Breast epithelium (tissue), 4 donors: Measurements from ENCODE around the gene ZNF610. TPM values are rescaled to one million over a fixed set of nuclear protein-coding genes. Genes with fewer than 3 reads are reported as not detected.
"Not testable (repeated sequence)": the region's sequence is repeated elsewhere in the genome, so short reads cannot be mapped to it uniquely, and the experiment has no call there.

Experiments used
- DNase-seq, 2 donors: peaks; one replicate each; pipeline ENCODE4 v3.0.0-alpha.2; 2019; ENCODE audit warnings: low spot score in 2 of 2
- H3K27ac ChIP-seq, 2 donors: fragments of 200-600 bp; sonication (generic) in 1 of 2; one replicate each; pipeline ENCODE4 v1.5.1; 2016 to 2019; ENCODE audit warnings: mild to moderate bottlenecking in 1 of 2
- H3K27me3 ChIP-seq, 2 donors: fragments of 200-600 bp; sonication (generic) in 1 of 2; one replicate each; pipeline versions ENCODE4 v1.5.1 to v1.6.0; 2017 to 2019; ENCODE audit warnings: control low read depth in 1 of 2, mild to moderate bottlenecking in 1 of 2
- H3K36me3 ChIP-seq: fragments of 200-600 bp; one replicate; pipeline ENCODE4 v1.5.1; 2019
- H3K4me1 ChIP-seq, 2 donors: fragments of 200-600 bp; sonication (generic); one replicate each; pipeline ENCODE4 v1.5.1; 2016 to 2019; ENCODE audit warnings: control low read depth in 1 of 2
- H3K4me3 ChIP-seq, 3 donors: fragments of 200-600 bp; sonication (generic); 1 replicate in 2 of 3; 2 replicates in 1 of 3; pipeline ENCODE4 v1.5.1; 2016 to 2019; ENCODE audit warnings: mild to moderate bottlenecking in 3 of 3, moderate library complexity in 2 of 3
- H3K9me3 ChIP-seq, 2 donors: fragments of 200-600 bp; sonication (generic) in 1 of 2; one replicate each; pipeline ENCODE4 v1.5.1; 2016 to 2019; ENCODE audit warnings: control low read depth in 1 of 2
- CTCF ChIP-seq, 3 donors: fragments of 450-650 bp; IDR thresholded peaks; one replicate each; pipeline ENCODE4 v1.5.1; 2016 to 2017; ENCODE audit warnings: antibody characterized with exemption in 3 of 3, mild to moderate bottlenecking in 3 of 3, moderate library complexity in 3 of 3
- POLR2A ChIP-seq: fragments of 450-650 bp; IDR thresholded peaks from one replicate; pipeline ENCODE4 v1.6.1; 2016; ENCODE audit warnings: antibody characterized with exemption, mild to moderate bottlenecking, moderate library complexity
- POLR2AphosphoS5 ChIP-seq, 3 donors: sonication (generic); formaldehyde crosslinking; IDR thresholded peaks; one replicate each; pipeline ENCODE4 v1.6.1; 2017; ENCODE audit warnings: antibody characterized with exemption in 3 of 3
- intact Hi-C: fragments of 100-400 bp; cut with DNase I; formaldehyde crosslinking; loops from one replicate; pipeline ENCODE4 v1.15.1; 2023; ENCODE audit warnings: low total_unique reads
- total RNA-seq, 3 donors: library from RNA; depleted of rRNA; stranded (reverse); fragments of >200 nt; gene quantifications; one replicate each; pipeline ENCODE4 v1.1.0, GENCODE V29; 2016

ZNF610 gene
- 1 to 10 TPM; 1.1 to 7.0 (median 2.6) TPM for total RNA-seq

DNA sequence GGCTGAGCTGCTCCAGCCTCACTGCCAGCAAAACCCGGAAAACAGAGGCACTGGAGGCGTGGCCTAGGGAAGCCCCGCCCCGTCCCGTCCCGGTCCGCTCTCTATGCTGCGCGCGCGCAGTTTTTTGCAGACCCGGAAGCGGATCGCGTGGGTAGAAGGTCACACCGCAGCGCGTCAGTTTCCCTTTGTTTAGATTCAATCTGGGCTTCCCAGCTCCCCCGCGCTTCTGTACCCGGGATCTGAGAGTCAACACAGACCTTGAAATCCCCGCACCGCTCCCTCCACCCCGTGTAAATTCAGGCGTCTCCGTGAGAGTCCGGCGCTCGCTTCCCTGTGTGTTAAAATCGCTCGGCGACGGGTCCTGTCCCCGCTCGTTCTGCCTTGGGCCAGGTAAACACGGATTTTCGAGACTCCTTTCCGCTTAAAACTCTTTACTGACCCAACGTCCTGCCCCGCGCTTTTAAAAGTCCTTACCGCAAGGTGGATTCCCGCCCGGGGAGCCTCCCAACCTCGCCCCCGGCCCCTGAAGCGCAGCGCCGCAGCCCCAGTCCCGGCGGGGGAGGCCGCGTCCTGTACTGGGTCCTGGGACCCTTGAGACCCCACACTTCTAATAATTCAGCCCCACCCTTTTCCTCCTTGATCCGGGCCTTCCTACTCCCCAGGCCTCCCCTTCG lies at the start of gene ZNF610:
TSS of gene ZNF610 (plus strand) at position 127 of the 674 bp plus-strand sequence. CDS start 12,930 bp downstream, outside the sequence.
- Histone ChIP-seq H3K27ac (peak within 1 kb of the TSS; percentile 87 to 88), H3K4me3 (peak within 1 kb of the TSS; percentile 69 to 92 (median 83)), H3K27me3 (no peaks in the 10 kb centered on the region), H3K36me3 (no peaks in the 10 kb centered on the region), H3K9me3 (peaks cover 24 to 40% of the 10 kb centered on the region in 2 donors), H3K4me1 (no peaks in the 10 kb centered on the region)
- peak; percentile 80 to 90 for DNase-seq
- intact Hi-C loops, result no loop called here
- TF ChIP-seq POLR2AphosphoS5 (IDR thresholded peaks at IDR 0.05) (peak in 2 of 3 donors; percentile 53 to 82), CTCF (IDR thresholded peaks at IDR 0.05) (no peak), POLR2A (peak; percentile 29)

DNA sequence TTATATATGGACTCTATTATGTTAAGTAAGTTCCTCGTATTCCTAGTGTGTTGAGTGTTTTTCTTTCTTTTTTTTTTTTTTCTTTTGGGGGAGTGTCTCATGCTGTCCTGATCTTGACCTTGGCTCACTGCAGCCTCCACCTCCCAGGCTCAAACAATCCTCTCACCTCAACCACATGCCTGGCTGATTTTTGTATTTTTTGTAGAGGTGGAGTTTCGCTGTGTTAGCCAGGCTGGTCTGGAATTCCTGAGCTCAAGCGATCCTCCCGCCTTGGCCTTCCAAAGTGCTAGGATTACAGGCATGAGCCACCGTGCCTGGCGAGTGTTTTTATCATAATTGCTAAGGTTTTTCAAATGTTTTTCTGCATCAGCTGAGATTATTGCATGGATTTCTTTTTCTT lies 49.8 kb upstream of the ZNF610 start:
- Histone ChIP-seq H3K27me3 (no peaks in the 10 kb centered on the region), H3K36me3 (peaks cover 13% of the 10 kb centered on the region), H3K9me3 (peaks cover 16 to 21% of the 10 kb centered on the region in 2 donors), H3K4me3 (no peak overlapping the region), H3K27ac (no peak overlapping the region), H3K4me1 (no peaks in the 10 kb centered on the region)
- TF ChIP-seq CTCF (IDR thresholded peaks at IDR 0.05), result no peak
- no peak for TF ChIP-seq POLR2AphosphoS5 (IDR thresholded peaks at IDR 0.05)
- no peak for TF ChIP-seq POLR2A
- no peak for DNase-seq
- intact Hi-C loops, result no loop called here

- H3K36me3 ChIP-seq, result peaks cover 13% of the 10 kb centered on the region
- H3K4me3 ChIP-seq, result no peak overlapping the region
- H3K27me3 ChIP-seq, result no peaks in the 10 kb centered on the region
- H3K9me3 ChIP-seq, result peaks cover 16 to 22% of the 10 kb centered on the region in 2 donors
- intact Hi-C loops, result no loop called here
- no peak overlapping the region for H3K27ac ChIP-seq
- no peaks in the 10 kb centered on the region for H3K4me1 ChIP-seq
- no peak for DNase-seq
- TF ChIP-seq POLR2A, result no peak
- TF ChIP-seq POLR2AphosphoS5 (IDR thresholded peaks at IDR 0.05), result no peak
- TF ChIP-seq CTCF (IDR thresholded peaks at IDR 0.05), result no peak
Measured at GRCh38 chr19:52291781-52292180, 44.3 kb upstream of the ZNF610 start.

- Histone ChIP-seq H3K36me3 (peaks cover 13% of the 10 kb centered on the region), H3K9me3 (peaks cover 15 to 20% of the 10 kb centered on the region in 2 donors)
- H3K27ac ChIP-seq, H3K4me1 ChIP-seq, H3K27me3 ChIP-seq, DNase-seq, H3K4me3 ChIP-seq, intact Hi-C loops: not testable (repeated sequence)
Measured at GRCh38 chr19:52292946-52293345, 43.1 kb upstream of the ZNF610 start.

GRCh38 chr19:52296400-52296772 lies 39.7 kb upstream of the ZNF610 start:
- Histone ChIP-seq H3K27me3 (no peaks in the 10 kb centered on the region), H3K4me1 (no peaks in the 10 kb centered on the region), H3K36me3 (no peaks in the 10 kb centered on the region), H3K9me3 (peaks cover 6 to 11% of the 10 kb centered on the region in 2 donors), H3K4me3 (peak overlapping the region; percentile 79 to 97 (median 83)), H3K27ac (peak overlapping the region; percentile 43 to 69)
- intact Hi-C loops, result no loop called here
- no peak for DNase-seq
- no peak for TF ChIP-seq POLR2AphosphoS5 (IDR thresholded peaks at IDR 0.05)
- no peak for TF ChIP-seq CTCF (IDR thresholded peaks at IDR 0.05)
- no peak for TF ChIP-seq POLR2A
